SU-DHL-6 (cell line): Measurements from ENCODE around the gene TBL1X.

Source experiments
- H2AFZ ChIP-seq: fragments of 200-600 bp; sonication (generic); 2 replicates; pipeline ENCODE4 v1.6.1; 2014; ENCODE audit warnings: low read depth, mild to moderate bottlenecking, moderate library complexity, mixed read lengths, antibody characterized with exemption, low read length; ENCODE audit not compliant: severe bottlenecking
- H3F3A ChIP-seq: fragments of 200-600 bp; shearing (Covaris generic); 2 replicates; pipeline ENCODE4 v1.6.0; 2016; ENCODE audit warnings: antibody characterized with exemption, mild to moderate bottlenecking; ENCODE audit not compliant: insufficient read depth
- H3K27ac ChIP-seq: fragments of 200-600 bp; sonication (generic); 2 replicates; pipeline ENCODE4 v1.5.1; 2016; ENCODE audit warnings: low read depth, mild to moderate bottlenecking, low read length, moderate library complexity, mixed read lengths
- H3K27me3 ChIP-seq: fragments of 200-600 bp; sonication (generic), shearing (Covaris generic); 2 replicates; pipeline ENCODE4 v1.6.0; 2014; ENCODE audit warnings: mild to moderate bottlenecking, low read length
- H3K36me3 ChIP-seq: fragments of 200-600 bp; sonication (generic); 2 replicates; pipeline ENCODE4 v1.6.1; 2014; ENCODE audit warnings: mild to moderate bottlenecking, low read length, mixed read lengths
- H3K4me2 ChIP-seq: fragments of 300-600, 200-600 bp; shearing (Covaris generic), sonication (generic); 2 replicates; pipeline ENCODE4 v1.6.0; 2014; ENCODE audit warnings: low read length, low read depth, mild to moderate bottlenecking; ENCODE audit not compliant: poor library complexity, severe bottlenecking
- H3K4me3 ChIP-seq: fragments of 200-600 bp; sonication (generic); 2 replicates; pipeline ENCODE4 v1.5.1; 2014; ENCODE audit warnings: antibody characterized with exemption, low read length, mild to moderate bottlenecking, mixed read lengths; ENCODE audit not compliant: insufficient read depth, poor library complexity, severe bottlenecking
- H3K79me2 ChIP-seq: fragments of 200-600 bp; sonication (generic); 2 replicates; pipeline ENCODE4 v1.6.1; 2014; ENCODE audit warnings: mild to moderate bottlenecking, low read length, moderate library complexity; ENCODE audit not compliant: insufficient read depth
- H3K9ac ChIP-seq: fragments of 200-600 bp; sonication (generic); 2 replicates; pipeline ENCODE4 v1.7.0; 2014; ENCODE audit warnings: mild to moderate bottlenecking, low read length
- H3K9me2 ChIP-seq: fragments of 200-600 bp; sonication (generic); replicated peaks from 2 replicates; pipeline ENCODE4 v1.6.1; 2014; ENCODE audit warnings: low read length; ENCODE audit not compliant: insufficient read depth
- H3K9me3 ChIP-seq: fragments of 200-600 bp; sonication (generic); 2 replicates; pipeline ENCODE4 v1.6.1; 2014; ENCODE audit warnings: low read length, mixed read lengths; ENCODE audit not compliant: insufficient read depth
- H4K20me1 ChIP-seq: fragments of 200-600 bp; sonication (generic); 2 replicates; pipeline ENCODE4 v1.6.1; 2014; ENCODE audit warnings: low read depth, mild to moderate bottlenecking, antibody characterized with exemption, low read length, moderate library complexity, mixed read lengths
- EZH2phosphoT487 ChIP-seq: fragments of 200-600 bp; sonication (generic), shearing (Covaris generic); conservative IDR thresholded peaks from 2 replicates; pipeline ENCODE4 v1.6.1; 2018; ENCODE audit warnings: mild to moderate bottlenecking, antibody characterized with exemption, low read length, moderate library complexity, mixed read lengths
- TF ChIP-seq, protein P1 (sequence below): fragments of 200-600 bp; sonication (generic); IDR thresholded peaks from one replicate; pipeline ENCODE4 v1.5.1; 2017; ENCODE audit warnings: antibody characterized with exemption, mild to moderate bottlenecking, low read length, moderate library complexity; ENCODE audit not compliant: insufficient read depth, poor library complexity, severe bottlenecking

Gene TBL1X

DNA sequence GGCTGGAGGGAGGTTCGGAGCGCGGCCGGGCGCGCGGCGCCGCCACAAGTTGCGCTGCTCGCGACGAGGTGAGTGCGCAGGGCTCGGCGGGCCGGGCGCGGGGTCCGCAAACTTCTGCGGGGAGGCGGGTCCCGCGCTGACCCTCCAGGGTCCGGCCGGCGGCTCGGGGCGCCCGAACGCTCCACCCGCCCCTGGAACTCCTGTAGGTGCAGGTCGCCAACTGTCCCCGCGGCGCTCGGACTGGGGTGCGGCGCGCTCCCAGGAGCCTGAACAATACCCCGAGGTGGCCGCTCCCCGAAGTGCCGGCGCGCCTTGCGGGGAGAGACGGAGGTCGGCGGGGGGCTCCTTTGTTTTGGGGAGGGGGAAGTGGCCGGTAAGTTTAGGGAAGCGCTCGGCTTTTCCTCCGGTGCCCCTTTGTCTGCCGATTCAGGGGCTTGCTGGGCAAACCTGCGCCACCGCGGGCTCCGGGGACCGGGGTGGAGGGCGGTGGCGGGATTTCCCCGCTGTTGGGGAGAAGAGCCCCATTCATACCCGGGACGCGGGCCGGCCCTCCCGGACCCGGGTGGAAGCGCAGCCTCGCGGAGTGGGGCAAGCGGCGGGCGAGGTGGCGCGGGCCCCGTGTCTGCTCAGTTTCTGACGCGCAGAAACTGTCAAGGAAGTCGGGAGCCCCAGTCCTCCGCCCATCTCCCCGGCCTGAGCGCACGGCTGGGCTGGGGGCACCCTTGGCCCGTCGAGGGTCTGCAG, 694 bp downstream of the TBL1X start:
- Histone ChIP-seq H3K36me3 (no peaks in the 10 kb centered on the region), H3F3A (0 out of 2 replicates have a peak, but pooled peaks cover 8% of the 10 kb centered on the region), H3K9me2 (no peaks in the 10 kb centered on the region), H3K9ac (peak overlapping the region; percentile 68), H3K27me3 (no peaks in the 10 kb centered on the region), H3K9me3 (no peaks in the 10 kb centered on the region), H3K79me2 (peaks cover 25% of the 10 kb centered on the region; the same call in 1 of the 2 replicates), H3K4me2 (peak overlapping the region; percentile 49), H2AFZ (no peak overlapping the region), H3K4me3 (peak overlapping the region; percentile 68), H4K20me1 (no peaks in the 10 kb centered on the region), H3K27ac (no peak overlapping the region)
- no peak for TF ChIP-seq EZH2phosphoT487
- TF ChIP-seq, protein P1, sequence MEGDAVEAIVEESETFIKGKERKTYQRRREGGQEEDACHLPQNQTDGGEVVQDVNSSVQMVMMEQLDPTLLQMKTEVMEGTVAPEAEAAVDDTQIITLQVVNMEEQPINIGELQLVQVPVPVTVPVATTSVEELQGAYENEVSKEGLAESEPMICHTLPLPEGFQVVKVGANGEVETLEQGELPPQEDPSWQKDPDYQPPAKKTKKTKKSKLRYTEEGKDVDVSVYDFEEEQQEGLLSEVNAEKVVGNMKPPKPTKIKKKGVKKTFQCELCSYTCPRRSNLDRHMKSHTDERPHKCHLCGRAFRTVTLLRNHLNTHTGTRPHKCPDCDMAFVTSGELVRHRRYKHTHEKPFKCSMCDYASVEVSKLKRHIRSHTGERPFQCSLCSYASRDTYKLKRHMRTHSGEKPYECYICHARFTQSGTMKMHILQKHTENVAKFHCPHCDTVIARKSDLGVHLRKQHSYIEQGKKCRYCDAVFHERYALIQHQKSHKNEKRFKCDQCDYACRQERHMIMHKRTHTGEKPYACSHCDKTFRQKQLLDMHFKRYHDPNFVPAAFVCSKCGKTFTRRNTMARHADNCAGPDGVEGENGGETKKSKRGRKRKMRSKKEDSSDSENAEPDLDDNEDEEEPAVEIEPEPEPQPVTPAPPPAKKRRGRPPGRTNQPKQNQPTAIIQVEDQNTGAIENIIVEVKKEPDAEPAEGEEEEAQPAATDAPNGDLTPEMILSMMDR, result no peak

DNA sequence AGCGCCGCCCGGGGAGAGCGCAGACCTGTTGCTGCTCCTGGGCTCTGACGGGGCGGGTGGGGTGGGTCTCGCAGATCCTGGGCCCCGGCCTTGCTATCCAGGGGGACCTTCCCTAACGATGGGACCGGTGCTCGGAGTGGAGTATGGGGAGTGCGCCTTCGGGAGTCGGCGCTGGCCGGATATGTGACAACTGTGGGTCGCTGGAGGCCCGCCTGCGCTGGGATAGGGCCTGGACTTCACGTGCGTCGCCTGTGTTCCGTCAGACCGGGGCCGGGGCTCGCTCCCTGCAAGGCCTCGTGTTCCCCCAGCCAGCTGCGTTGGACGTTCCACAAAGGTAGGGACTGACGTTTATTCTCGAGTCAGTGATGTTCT, 1.3 kb downstream of the TBL1X start:
- no peaks in the 10 kb centered on the region for H3K27me3 ChIP-seq
- no peaks in the 10 kb centered on the region for H3K36me3 ChIP-seq
- no peak overlapping the region for H3K27ac ChIP-seq
- H3K4me3 ChIP-seq, result peak overlapping the region; percentile 68
- no peaks in the 10 kb centered on the region for H3K9me2 ChIP-seq
- no peaks in the 10 kb centered on the region for H4K20me1 ChIP-seq
- peaks cover 27% of the 10 kb centered on the region; the same call in 1 of the 2 replicates for H3K79me2 ChIP-seq
- H3K9ac ChIP-seq, result peak overlapping the region; percentile 68
- TF ChIP-seq EZH2phosphoT487, result no peak
- TF ChIP-seq, protein P1, result no peak
- H2AFZ ChIP-seq, result no peak overlapping the region
- H3F3A ChIP-seq, result 0 out of 2 replicates have a peak, but pooled peaks cover 8% of the 10 kb centered on the region
- H3K9me3 ChIP-seq, result no peaks in the 10 kb centered on the region
- H3K4me2 ChIP-seq, result peak overlapping the region; percentile 49

DNA sequence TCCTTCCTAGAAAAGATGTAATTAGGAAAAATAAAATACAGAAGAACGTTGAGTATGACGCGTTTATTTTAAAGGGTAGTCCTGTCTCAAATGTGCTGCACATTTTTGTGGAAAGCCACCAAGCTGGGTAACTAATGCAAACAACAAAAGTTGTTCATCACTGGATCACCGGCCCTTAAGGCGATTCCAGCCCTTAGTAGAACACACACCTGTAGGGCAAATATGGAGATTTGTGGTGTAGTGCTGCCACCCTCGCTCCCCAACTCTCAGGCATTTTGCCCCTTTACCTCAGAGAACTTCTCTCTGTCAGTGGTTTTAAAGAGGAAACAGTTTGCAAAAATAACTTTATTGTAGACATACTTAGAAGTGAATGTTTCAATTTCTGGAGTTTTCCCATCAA, 1.9 kb downstream of the TBL1X start:
- Histone ChIP-seq H3F3A (0 out of 2 replicates have a peak, but pooled peaks cover 8% of the 10 kb centered on the region), H3K36me3 (no peaks in the 10 kb centered on the region), H3K9me2 (no peaks in the 10 kb centered on the region), H4K20me1 (no peaks in the 10 kb centered on the region), H3K9me3 (no peaks in the 10 kb centered on the region), H3K9ac (peak overlapping the region; percentile 68; the same call in 1 of the 2 replicates), H3K27ac (no peak overlapping the region), H3K4me3 (peak overlapping the region; percentile 68), H2AFZ (no peak overlapping the region), H3K4me2 (peak overlapping the region; percentile 49), H3K79me2 (peaks cover 27% of the 10 kb centered on the region; the same call in 1 of the 2 replicates), H3K27me3 (no peaks in the 10 kb centered on the region)
- TF ChIP-seq, protein P1, result no peak
- no peak for TF ChIP-seq EZH2phosphoT487
